Stimulated activated CD4-positive, alpha-beta T cell treated with anti-CD3 and anti-CD28 coated beads, Interleukin-4, amount 100 ng/mL, for 4 hours (primary cell): ENCODE measurements around the gene SEMG1.

Experiments
- DNase-seq, 2 experiments: peaks; one replicate each; pipeline ENCODE4 v3.0.0-alpha.2; 2020

The SEMG1 gene

GRCh38 chr20:45206725-45207124 lies at the start of gene SEMG1:
Gene SEMG1 (plus strand): TSS chr20:45207033. CDS start chr20:45207054, 21 bp downstream.
- no peak for DNase-seq

- DNase-seq = no peak
These were observed 48.9 kb upstream of the SEMG1 start for GRCh38 chr20:45157962-45158361.

- no peak for DNase-seq
These were observed 43.6 kb upstream of the SEMG1 start for GRCh38 chr20:45163083-45163803.

GRCh38 chr20:45164906-45165305 lies 41.9 kb upstream of the SEMG1 start:
- no peak for DNase-seq

- DNase-seq = no peak
These were observed 33.3 kb upstream of the SEMG1 start for GRCh38 chr20:45173522-45173921.

GRCh38 chr20:45174434-45175364 lies 32.1 kb upstream of the SEMG1 start, which contains the start of gene PI3:
Gene PI3 (plus strand): TSS chr20:45174902. CDS start chr20:45174923, 21 bp downstream.
- DNase-seq = no peak

GRCh38 chr20:45176526-45177267 lies 30.1 kb upstream of the SEMG1 start:
- DNase-seq = no peak

- DNase-seq = no peak
These were observed 27.7 kb upstream of the SEMG1 start for GRCh38 chr20:45179166-45179565.

- no peak for DNase-seq
These were observed 25.2 kb upstream of the SEMG1 start for GRCh38 chr20:45181639-45182038.

- no peak for DNase-seq
These were observed 23.7 kb upstream of the SEMG1 start for GRCh38 chr20:45183084-45183483.

GRCh38 chr20:45187693-45188092 lies 19.1 kb upstream of the SEMG1 start:
- DNase-seq = no peak

- no peak for DNase-seq
These were observed 17.7 kb upstream of the SEMG1 start for GRCh38 chr20:45189067-45189609.

- no peak for DNase-seq
These were observed 17.0 kb upstream of the SEMG1 start for GRCh38 chr20:45189861-45190260.

- DNase-seq = no peak
These were observed 14.9 kb upstream of the SEMG1 start for GRCh38 chr20:45191926-45192325.

- no peak for DNase-seq
These were observed 13.5 kb upstream of the SEMG1 start for GRCh38 chr20:45193331-45193730.

- DNase-seq = no peak
These were observed 3.1 kb downstream of the SEMG1 start for GRCh38 chr20:45209924-45210323.

GRCh38 chr20:45211569-45212474 lies 5.0 kb downstream of the SEMG1 start:
- DNase-seq = no peak

- DNase-seq = no peak
These were observed 6.0 kb downstream of the SEMG1 start for GRCh38 chr20:45212836-45213235.

GRCh38 chr20:45218124-45218523 lies 11.3 kb downstream of the SEMG1 start:
- no peak for DNase-seq

- DNase-seq = no peak
These were observed 11.8 kb downstream of the SEMG1 start for GRCh38 chr20:45218636-45219035.

- no peak for DNase-seq
These were observed 14.2 kb downstream of the SEMG1 start, which contains the start of gene SEMG2 for GRCh38 chr20:45221076-45221475. Gene SEMG2 (plus strand): TSS chr20:45221373. CDS start chr20:45221390, 17 bp downstream.

- DNase-seq = no peak
These were observed 16.3 kb downstream of the SEMG1 start for GRCh38 chr20:45223136-45223535.
